WI38 (cell line): Measurements from ENCODE around the gene CLCN6.

Experiments
- H3K4me3 ChIP-seq: 2 replicates; pipeline ENCODE4 v1.5.1; 2011; ENCODE audit warnings: low read depth, mild to moderate bottlenecking, control low read depth, low read length
- TF ChIP-seq, protein P1 (sequence below): IDR thresholded peaks from 2 replicates; pipeline ENCODE4 v1.5.1; 2012; ENCODE audit warnings: low read depth, mild to moderate bottlenecking, control low read depth, low read length

CLCN6 gene

DNA sequence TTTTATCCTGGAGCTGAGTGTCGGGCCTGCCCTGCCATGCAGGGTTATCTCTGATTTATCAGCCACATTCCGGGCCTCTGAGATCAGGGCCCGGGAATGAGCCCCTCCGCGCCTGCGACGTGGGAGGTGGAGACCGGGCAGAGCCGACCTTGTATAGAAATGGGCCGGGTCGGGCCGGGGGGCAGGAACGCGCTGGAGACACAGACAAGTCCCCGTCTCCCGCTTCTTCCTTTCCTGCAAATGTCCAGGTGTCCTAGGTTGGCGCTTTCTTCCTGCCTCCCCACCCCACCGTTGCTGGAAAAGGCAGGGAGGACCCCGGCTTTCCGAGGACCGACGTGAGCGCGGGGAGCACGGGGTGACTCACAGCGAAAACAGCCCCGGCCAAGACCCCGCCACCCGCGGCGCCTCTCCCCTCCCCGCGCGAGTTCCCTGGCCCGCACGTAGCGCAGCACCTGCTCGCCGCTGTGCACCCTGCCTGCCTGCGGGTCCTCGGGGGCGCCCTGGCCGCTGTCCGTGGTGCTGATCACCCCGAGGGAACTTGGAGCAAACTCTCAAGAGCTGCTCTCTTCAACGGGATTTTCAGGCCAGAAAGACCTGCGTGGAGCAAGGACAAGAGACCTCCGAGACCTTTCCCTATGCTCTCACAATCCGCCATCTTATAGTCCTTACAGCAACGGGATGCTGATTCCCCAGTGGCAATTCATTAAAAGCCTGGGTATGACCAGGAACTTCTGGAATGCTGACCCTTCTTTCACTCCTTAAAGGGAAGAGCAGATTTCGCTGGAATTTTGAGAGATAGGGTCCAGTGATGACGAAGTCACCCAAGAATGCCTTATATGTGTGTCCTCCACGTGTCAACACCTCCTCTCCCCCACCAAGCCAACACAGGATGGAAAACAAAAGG, 53.2 kb downstream of the CLCN6 start:
- TF ChIP-seq, protein P1, sequence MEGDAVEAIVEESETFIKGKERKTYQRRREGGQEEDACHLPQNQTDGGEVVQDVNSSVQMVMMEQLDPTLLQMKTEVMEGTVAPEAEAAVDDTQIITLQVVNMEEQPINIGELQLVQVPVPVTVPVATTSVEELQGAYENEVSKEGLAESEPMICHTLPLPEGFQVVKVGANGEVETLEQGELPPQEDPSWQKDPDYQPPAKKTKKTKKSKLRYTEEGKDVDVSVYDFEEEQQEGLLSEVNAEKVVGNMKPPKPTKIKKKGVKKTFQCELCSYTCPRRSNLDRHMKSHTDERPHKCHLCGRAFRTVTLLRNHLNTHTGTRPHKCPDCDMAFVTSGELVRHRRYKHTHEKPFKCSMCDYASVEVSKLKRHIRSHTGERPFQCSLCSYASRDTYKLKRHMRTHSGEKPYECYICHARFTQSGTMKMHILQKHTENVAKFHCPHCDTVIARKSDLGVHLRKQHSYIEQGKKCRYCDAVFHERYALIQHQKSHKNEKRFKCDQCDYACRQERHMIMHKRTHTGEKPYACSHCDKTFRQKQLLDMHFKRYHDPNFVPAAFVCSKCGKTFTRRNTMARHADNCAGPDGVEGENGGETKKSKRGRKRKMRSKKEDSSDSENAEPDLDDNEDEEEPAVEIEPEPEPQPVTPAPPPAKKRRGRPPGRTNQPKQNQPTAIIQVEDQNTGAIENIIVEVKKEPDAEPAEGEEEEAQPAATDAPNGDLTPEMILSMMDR = no peak
- no peak overlapping the region for H3K4me3 ChIP-seq

DNA sequence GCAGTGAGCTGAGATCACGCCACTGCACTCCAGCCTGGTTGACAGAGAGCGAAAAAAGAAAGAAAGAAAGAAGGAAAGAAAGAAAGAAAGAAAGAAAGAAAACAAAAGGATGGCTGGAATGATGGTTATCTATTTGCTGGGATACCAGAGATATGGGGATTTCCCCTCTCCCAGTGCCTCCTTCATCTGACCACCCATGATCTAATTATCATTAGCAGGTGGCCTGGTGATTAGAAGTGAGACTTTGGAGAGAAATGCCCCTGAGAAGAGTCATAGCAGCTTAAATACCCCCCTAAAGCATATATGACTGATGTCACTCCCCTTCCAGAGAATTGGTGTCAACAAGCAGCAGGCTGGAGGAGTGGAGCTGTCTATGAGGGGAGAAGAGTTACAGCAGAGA, 54.1 kb downstream of the CLCN6 start:
- TF ChIP-seq, protein P1 = no peak
- H3K4me3 ChIP-seq = no peak overlapping the region

DNA sequence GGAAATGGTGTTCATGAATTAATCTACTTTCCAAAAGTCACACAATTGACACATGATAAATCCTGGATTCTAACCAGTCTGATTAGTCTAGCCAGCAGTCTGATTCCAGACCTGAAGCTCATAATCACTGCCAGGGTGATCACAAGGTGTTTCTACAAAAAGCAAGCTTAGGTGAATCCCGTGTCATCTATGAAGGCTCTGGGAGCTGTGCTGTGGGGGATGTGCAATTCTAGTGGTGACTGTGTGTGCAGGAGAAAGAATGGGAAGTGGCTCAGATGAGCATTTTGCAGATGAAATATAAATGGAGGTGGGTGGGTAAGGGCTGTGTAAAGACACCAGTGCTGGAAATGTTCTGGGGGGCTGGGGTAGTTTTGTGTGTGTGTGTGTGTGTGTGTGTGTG, 54.6 kb downstream of the CLCN6 start:
- no peak overlapping the region for H3K4me3 ChIP-seq
- TF ChIP-seq, protein P1 = no peak

DNA sequence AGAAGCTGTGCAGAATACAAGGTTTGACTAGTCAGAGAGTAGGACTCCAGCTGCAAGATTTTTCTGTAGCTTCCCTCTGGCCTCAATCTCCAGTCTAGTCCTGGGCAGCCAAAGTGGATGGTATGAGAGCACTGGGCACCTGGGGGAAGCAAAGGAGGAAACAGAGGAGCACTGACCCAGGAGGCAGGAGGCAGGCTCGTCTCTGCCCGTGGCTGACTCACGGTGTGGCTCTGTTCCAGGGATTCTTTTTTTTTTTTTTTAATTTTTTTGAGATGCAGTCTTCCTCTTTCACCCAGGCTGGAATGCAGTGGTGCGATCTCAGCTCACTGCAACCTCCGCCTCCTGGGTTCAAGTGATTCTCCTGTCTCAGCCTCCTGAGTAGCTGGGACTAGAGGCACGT, 56.9 kb downstream of the CLCN6 start:
- H3K4me3 ChIP-seq = no peak overlapping the region
- TF ChIP-seq, protein P1 = no peak

DNA sequence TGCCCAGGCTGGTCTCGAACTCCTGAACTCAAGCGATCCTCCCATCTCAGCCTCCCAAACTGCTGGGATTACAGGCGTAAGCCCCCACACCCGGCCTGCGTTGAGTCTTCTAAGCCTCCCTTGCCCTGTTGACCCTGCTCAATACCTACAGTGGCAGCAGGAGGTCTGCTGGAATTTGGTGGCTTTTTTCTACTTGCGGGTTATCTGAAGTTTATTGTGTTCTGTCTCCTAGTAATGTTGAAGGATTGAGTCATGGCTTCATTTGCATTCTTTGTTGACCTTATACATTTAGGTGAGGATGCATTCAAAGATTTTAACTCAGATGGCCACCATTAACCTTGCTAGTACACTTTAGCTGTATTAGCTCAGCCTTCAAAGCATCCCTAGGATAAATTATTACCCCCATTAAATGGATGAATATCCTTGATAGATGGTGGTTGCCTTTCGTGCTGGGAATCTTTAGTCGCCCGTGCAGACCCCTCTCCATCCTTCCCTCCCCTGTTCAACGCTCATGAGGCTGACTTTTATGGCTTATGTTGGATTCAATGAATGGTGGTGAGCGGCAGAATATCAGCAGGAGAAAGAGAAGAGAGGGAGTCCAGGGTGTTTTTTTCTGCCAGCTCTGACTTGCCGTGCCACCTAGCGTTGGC, 62.5 kb downstream of the CLCN6 start:
- no peak overlapping the region for H3K4me3 ChIP-seq
- TF ChIP-seq, protein P1 = no peak

DNA sequence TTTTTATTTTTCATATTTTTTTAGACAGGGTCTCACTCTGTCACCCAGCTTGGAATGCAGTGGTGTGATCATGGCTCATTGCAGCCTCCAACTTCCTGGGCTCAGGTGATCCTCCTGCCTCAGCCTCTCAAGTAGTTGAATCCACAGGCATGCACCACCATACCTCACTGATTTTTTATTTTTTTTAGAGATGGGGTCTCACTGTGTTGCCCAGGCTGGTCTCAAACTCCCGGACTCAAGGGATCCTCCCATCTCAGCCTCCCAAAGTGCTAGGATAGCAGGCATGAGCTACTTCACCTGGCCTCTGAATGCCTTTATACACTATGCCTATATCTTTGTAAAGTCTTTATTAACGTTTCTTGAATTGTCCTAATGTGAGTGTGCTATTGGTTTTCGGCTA, 63.1 kb downstream of the CLCN6 start:
- H3K4me3 ChIP-seq = no peak overlapping the region
- TF ChIP-seq, protein P1 = no peak

DNA sequence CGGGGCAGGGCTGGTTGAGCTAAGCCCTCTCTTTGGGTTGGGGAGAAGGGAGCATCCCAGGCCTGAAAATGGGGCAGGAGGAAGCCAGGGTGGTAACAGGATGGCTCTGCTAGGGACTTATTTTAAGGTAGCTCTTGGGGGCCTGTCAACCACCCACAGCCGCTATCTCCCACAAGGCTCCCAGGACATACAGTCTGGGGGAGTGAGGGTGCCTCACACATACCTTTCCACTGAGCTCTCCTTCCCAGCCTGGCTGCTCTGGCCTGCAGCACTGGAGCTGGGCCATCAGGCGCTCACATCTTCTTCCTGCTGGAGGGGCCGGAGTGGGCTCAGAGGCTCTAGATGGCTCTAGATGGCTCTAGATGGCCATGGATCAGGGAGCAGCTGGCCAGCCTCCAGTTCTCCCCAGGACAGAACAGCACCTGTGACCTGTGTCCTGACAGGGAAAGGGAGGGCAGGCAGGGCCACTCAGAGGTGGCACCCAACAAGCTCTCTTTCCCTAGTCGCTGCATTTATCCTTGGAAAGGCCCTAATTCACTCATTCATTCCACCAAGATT, 63.7 kb downstream of the CLCN6 start:
- TF ChIP-seq, protein P1 = no peak
- no peak overlapping the region for H3K4me3 ChIP-seq
